Neural progenitor cell (in vitro differentiated cells): Measurements from ENCODE around the gene GRID1.

ENCODE experiments used
- EZH2 ChIP-seq: fragments of 200-600 bp; sonication (generic); IDR thresholded peaks from 2 replicates; pipeline ENCODE4 v1.6.1; 2017; ENCODE audit warnings: antibody characterized with exemption, mild to moderate bottlenecking, moderate library complexity
- EZH2phosphoT487 ChIP-seq: fragments of 200-600 bp; sonication (generic); IDR thresholded peaks from 2 replicates; pipeline ENCODE4 v1.6.1; 2017; ENCODE audit warnings: antibody characterized with exemption
- TF ChIP-seq, protein P1 (sequence below): fragments of 200-600 bp; sonication (generic); IDR thresholded peaks from 2 replicates; pipeline ENCODE4 v1.5.1; 2017; ENCODE audit warnings: antibody characterized with exemption, mild to moderate bottlenecking

- TF ChIP-seq, protein P1, sequence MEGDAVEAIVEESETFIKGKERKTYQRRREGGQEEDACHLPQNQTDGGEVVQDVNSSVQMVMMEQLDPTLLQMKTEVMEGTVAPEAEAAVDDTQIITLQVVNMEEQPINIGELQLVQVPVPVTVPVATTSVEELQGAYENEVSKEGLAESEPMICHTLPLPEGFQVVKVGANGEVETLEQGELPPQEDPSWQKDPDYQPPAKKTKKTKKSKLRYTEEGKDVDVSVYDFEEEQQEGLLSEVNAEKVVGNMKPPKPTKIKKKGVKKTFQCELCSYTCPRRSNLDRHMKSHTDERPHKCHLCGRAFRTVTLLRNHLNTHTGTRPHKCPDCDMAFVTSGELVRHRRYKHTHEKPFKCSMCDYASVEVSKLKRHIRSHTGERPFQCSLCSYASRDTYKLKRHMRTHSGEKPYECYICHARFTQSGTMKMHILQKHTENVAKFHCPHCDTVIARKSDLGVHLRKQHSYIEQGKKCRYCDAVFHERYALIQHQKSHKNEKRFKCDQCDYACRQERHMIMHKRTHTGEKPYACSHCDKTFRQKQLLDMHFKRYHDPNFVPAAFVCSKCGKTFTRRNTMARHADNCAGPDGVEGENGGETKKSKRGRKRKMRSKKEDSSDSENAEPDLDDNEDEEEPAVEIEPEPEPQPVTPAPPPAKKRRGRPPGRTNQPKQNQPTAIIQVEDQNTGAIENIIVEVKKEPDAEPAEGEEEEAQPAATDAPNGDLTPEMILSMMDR, result no peak
- TF ChIP-seq EZH2phosphoT487, result no peak
- TF ChIP-seq EZH2, result no peak
Observed at GRCh38 chr10:86191686-86192085, 174.9 kb downstream of the GRID1 start.
